ENCODE data around the gene ITGB8. TPM values are rescaled to one million over a fixed set of nuclear protein-coding genes. Genes with fewer than 3 reads are reported as not detected.

The ITGB8 gene
- total RNA-seq, 1 donor from 2014 or later, result 62.6 TPM

- TF ChIP-seq CTCF (IDR thresholded peaks at IDR 0.05) (no peak), POLR2A (IDR thresholded peaks at IDR 0.05) (no peak), POLR2AphosphoS5 (IDR thresholded peaks at IDR 0.05; ENCODE audit: insufficient read depth in 1 of 2, low read depth in 1 of 2) (no peak)
- intact Hi-C loops (cut with DNase I), result no loop called here
Measured at GRCh38 chr7:20313626-20314025, 17.1 kb upstream of the ITGB8 start.

GRCh38 chr7:20314198-20314597, 16.5 kb upstream of the ITGB8 start:
- Histone ChIP-seq H3K27ac (no peak overlapping the region), H3K4me1 (no peaks in the 10 kb centered on the region), H3K36me3 (no peaks in the 10 kb centered on the region), H3K27me3 (no peaks in the 10 kb centered on the region), H3K4me3 (no peak overlapping the region), H3K9me3 (no peaks in the 10 kb centered on the region)
- intact Hi-C loops (cut with DNase I), result no loop called here
- TF ChIP-seq POLR2A (IDR thresholded peaks at IDR 0.05), result no peak
- no peak for TF ChIP-seq POLR2AphosphoS5 (IDR thresholded peaks at IDR 0.05; ENCODE audit: insufficient read depth in 1 of 2, low read depth in 1 of 2)
- TF ChIP-seq CTCF (IDR thresholded peaks at IDR 0.05), result no peak
- no peak for DNase-seq (ENCODE audit: extremely low spot score in 2 of 2)

More at GRCh38 chr7:20313626-20314025, 17.1 kb upstream of the ITGB8 start:
- no peaks in the 10 kb centered on the region for H3K36me3 ChIP-seq
- H3K9me3 ChIP-seq, result no peaks in the 10 kb centered on the region
- no peak overlapping the region for H3K4me3 ChIP-seq
- no peaks in the 10 kb centered on the region for H3K27me3 ChIP-seq
- no peaks in the 10 kb centered on the region for H3K4me1 ChIP-seq
- DNase-seq (ENCODE audit: extremely low spot score in 2 of 2), result no peak
- no peak overlapping the region for H3K27ac ChIP-seq

- Histone ChIP-seq H3K4me3 (no peak overlapping the region), H3K36me3 (no peaks in the 10 kb centered on the region), H3K27ac (no peak overlapping the region), H3K9me3 (no peaks in the 10 kb centered on the region), H3K4me1 (no peaks in the 10 kb centered on the region), H3K27me3 (no peaks in the 10 kb centered on the region)
- DNase-seq (ENCODE audit: extremely low spot score in 2 of 2), result no peak
- TF ChIP-seq POLR2A (IDR thresholded peaks at IDR 0.05), result no peak
- TF ChIP-seq POLR2AphosphoS5 (IDR thresholded peaks at IDR 0.05; ENCODE audit: insufficient read depth in 1 of 2, low read depth in 1 of 2), result no peak
- no peak for TF ChIP-seq CTCF (IDR thresholded peaks at IDR 0.05)
- intact Hi-C loops (cut with DNase I), result no loop called here
Measured at GRCh38 chr7:20316706-20317105, 14.0 kb upstream of the ITGB8 start.

- no peaks in the 10 kb centered on the region for H3K4me1 ChIP-seq
- no peaks in the 10 kb centered on the region for H3K27me3 ChIP-seq
- H3K27ac ChIP-seq, result no peak overlapping the region
- no peaks in the 10 kb centered on the region for H3K36me3 ChIP-seq
- intact Hi-C loops (cut with DNase I), result no loop called here
- no peaks in the 10 kb centered on the region for H3K9me3 ChIP-seq
- DNase-seq (ENCODE audit: extremely low spot score in 2 of 2), result no peak
- H3K4me3 ChIP-seq, result no peak overlapping the region
- TF ChIP-seq POLR2A (IDR thresholded peaks at IDR 0.05) (no peak), CTCF (IDR thresholded peaks at IDR 0.05) (no peak), POLR2AphosphoS5 (IDR thresholded peaks at IDR 0.05; ENCODE audit: insufficient read depth in 1 of 2, low read depth in 1 of 2) (no peak)
Measured at GRCh38 chr7:20317413-20317812, 13.3 kb upstream of the ITGB8 start.

DNA sequence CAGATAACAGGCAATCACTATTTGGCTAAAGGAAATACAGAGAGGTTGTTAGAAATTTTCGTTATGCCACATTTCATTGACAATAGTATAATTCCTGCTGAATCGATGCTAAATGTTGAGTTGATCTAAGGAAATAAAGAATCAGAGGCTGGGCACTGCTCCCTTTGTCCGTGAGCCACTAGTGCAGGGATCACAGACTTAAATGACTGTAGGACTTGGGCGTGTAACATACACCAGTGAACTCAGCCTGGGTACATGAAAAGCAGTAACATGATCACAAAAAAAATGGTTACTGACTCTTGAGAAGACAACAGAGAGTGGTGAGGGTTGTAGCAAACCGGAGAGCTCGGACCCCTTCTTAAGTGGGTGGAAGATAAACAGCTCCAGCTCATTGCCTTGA, 11.8 kb upstream of the ITGB8 start:
- Histone ChIP-seq H3K4me3 (no peak overlapping the region), H3K4me1 (no peaks in the 10 kb centered on the region), H3K36me3 (no peaks in the 10 kb centered on the region), H3K27ac (no peak overlapping the region), H3K9me3 (no peaks in the 10 kb centered on the region), H3K27me3 (no peaks in the 10 kb centered on the region)
- intact Hi-C loops (cut with DNase I), result no loop called here
- no peak for DNase-seq (ENCODE audit: extremely low spot score in 2 of 2)
- TF ChIP-seq CTCF (IDR thresholded peaks at IDR 0.05) (no peak), POLR2A (IDR thresholded peaks at IDR 0.05) (no peak), POLR2AphosphoS5 (IDR thresholded peaks at IDR 0.05; ENCODE audit: insufficient read depth in 1 of 2, low read depth in 1 of 2) (no peak)

Measured in vagina (tissue), 2 donors.